ENCODE measurements around the gene C1QTNF6. TPM values are rescaled to one million over a fixed set of nuclear protein-coding genes. Genes with fewer than 3 reads are reported as not detected.

The C1QTNF6 gene
- total RNA-seq, 1 experiment from 2014 or later: 1.7 TPM

- Histone ChIP-seq H3K9me2 (replicated peaks; ENCODE audit: insufficient read depth, low read length) (no peaks in the 10 kb centered on the region), H3K9me3 (ENCODE audit: low read length) (no peaks in the 10 kb centered on the region), H3K79me2 (ENCODE audit: low read length) (no peaks in the 10 kb centered on the region), H3K36me3 (ENCODE audit: insufficient read depth, low read length) (no peaks in the 10 kb centered on the region), H2AFZ (ENCODE audit: low read length) (no peak overlapping the region), H3K27me3 (ENCODE audit: low read length) (no peaks in the 10 kb centered on the region), H4K20me1 (ENCODE audit: insufficient read depth, low read depth, low read length) (no peaks in the 10 kb centered on the region), H3K4me3 (ENCODE audit: low read length) (no peak overlapping the region), H3K4me1 (ENCODE audit: low read length) (no peaks in the 10 kb centered on the region), H3K9ac (ENCODE audit: low read length) (no peak overlapping the region), H3K4me2 (ENCODE audit: low read depth, low read length, poor library complexity, severe bottlenecking) (no peak overlapping the region), H3K27ac (ENCODE audit: low read length) (no peak overlapping the region)
- DNase-seq: no peak
Observed at GRCh38 chr22:37184816-37185541, 3.1 kb downstream of the C1QTNF6 start.

- no peaks in the 10 kb centered on the region for H3K79me2 ChIP-seq (ENCODE audit: low read length)
- H3K9ac ChIP-seq (ENCODE audit: low read length): no peak overlapping the region
- H3K36me3 ChIP-seq (ENCODE audit: insufficient read depth, low read length): no peaks in the 10 kb centered on the region
- H3K4me2 ChIP-seq (ENCODE audit: low read depth, low read length, poor library complexity, severe bottlenecking): no peak overlapping the region
- no peaks in the 10 kb centered on the region for H3K27me3 ChIP-seq (ENCODE audit: low read length)
- H3K9me2 ChIP-seq (replicated peaks; ENCODE audit: insufficient read depth, low read length): no peaks in the 10 kb centered on the region
- H3K4me3 ChIP-seq (ENCODE audit: low read length): no peak overlapping the region
- no peak overlapping the region for H3K27ac ChIP-seq (ENCODE audit: low read length)
- H2AFZ ChIP-seq (ENCODE audit: low read length): no peak overlapping the region
- H3K9me3 ChIP-seq (ENCODE audit: low read length): no peaks in the 10 kb centered on the region
- DNase-seq: no peak
- H4K20me1 ChIP-seq (ENCODE audit: insufficient read depth, low read depth, low read length): no peaks in the 10 kb centered on the region
- H3K4me1 ChIP-seq (ENCODE audit: low read length): no peaks in the 10 kb centered on the region
Observed at GRCh38 chr22:37184380-37184755, 3.7 kb downstream of the C1QTNF6 start.

GRCh38 chr22:37183432-37184379, 4.3 kb downstream of the C1QTNF6 start:
- H3K4me3 ChIP-seq (ENCODE audit: low read length): no peak overlapping the region
- no peak overlapping the region for H3K9ac ChIP-seq (ENCODE audit: low read length)
- H2AFZ ChIP-seq (ENCODE audit: low read length): no peak overlapping the region
- no peak overlapping the region for H3K4me2 ChIP-seq (ENCODE audit: low read depth, low read length, poor library complexity, severe bottlenecking)
- H3K27ac ChIP-seq (ENCODE audit: low read length): no peak overlapping the region
- no peaks in the 10 kb centered on the region for H3K79me2 ChIP-seq (ENCODE audit: low read length)
- no peaks in the 10 kb centered on the region for H3K27me3 ChIP-seq (ENCODE audit: low read length)
- no peaks in the 10 kb centered on the region for H3K36me3 ChIP-seq (ENCODE audit: insufficient read depth, low read length)
- no peaks in the 10 kb centered on the region for H3K4me1 ChIP-seq (ENCODE audit: low read length)
- no peak for DNase-seq
- H3K9me3 ChIP-seq (ENCODE audit: low read length): no peaks in the 10 kb centered on the region
- no peaks in the 10 kb centered on the region for H3K9me2 ChIP-seq (replicated peaks; ENCODE audit: insufficient read depth, low read length)
- no peaks in the 10 kb centered on the region for H4K20me1 ChIP-seq (ENCODE audit: insufficient read depth, low read depth, low read length)

- H2AFZ ChIP-seq (ENCODE audit: low read length): no peak overlapping the region
- H3K36me3 ChIP-seq (ENCODE audit: insufficient read depth, low read length): no peaks in the 10 kb centered on the region
- no peaks in the 10 kb centered on the region for H4K20me1 ChIP-seq (ENCODE audit: insufficient read depth, low read depth, low read length)
- H3K4me2 ChIP-seq (ENCODE audit: low read depth, low read length, poor library complexity, severe bottlenecking): no peak overlapping the region
- DNase-seq: no peak
- H3K79me2 ChIP-seq (ENCODE audit: low read length): no peaks in the 10 kb centered on the region
- no peak overlapping the region for H3K9ac ChIP-seq (ENCODE audit: low read length)
- H3K9me3 ChIP-seq (ENCODE audit: low read length): no peaks in the 10 kb centered on the region
- no peak overlapping the region for H3K4me3 ChIP-seq (ENCODE audit: low read length)
- no peak overlapping the region for H3K27ac ChIP-seq (ENCODE audit: low read length)
- H3K27me3 ChIP-seq (ENCODE audit: low read length): no peaks in the 10 kb centered on the region
- H3K4me1 ChIP-seq (ENCODE audit: low read length): no peaks in the 10 kb centered on the region
- no peaks in the 10 kb centered on the region for H3K9me2 ChIP-seq (replicated peaks; ENCODE audit: insufficient read depth, low read length)
Observed at GRCh38 chr22:37182949-37183245, 5.2 kb downstream of the C1QTNF6 start.

- Histone ChIP-seq H3K9ac (ENCODE audit: low read length) (no peak overlapping the region), H3K79me2 (ENCODE audit: low read length) (no peaks in the 10 kb centered on the region), H3K9me3 (ENCODE audit: low read length) (no peaks in the 10 kb centered on the region), H3K9me2 (replicated peaks; ENCODE audit: insufficient read depth, low read length) (no peaks in the 10 kb centered on the region), H3K4me3 (ENCODE audit: low read length) (no peak overlapping the region), H4K20me1 (ENCODE audit: insufficient read depth, low read depth, low read length) (no peaks in the 10 kb centered on the region), H3K4me1 (ENCODE audit: low read length) (no peaks in the 10 kb centered on the region), H3K36me3 (ENCODE audit: insufficient read depth, low read length) (no peaks in the 10 kb centered on the region), H2AFZ (ENCODE audit: low read length) (no peak overlapping the region), H3K4me2 (ENCODE audit: low read depth, low read length, poor library complexity, severe bottlenecking) (no peak overlapping the region), H3K27me3 (ENCODE audit: low read length) (no peaks in the 10 kb centered on the region), H3K27ac (ENCODE audit: low read length) (no peak overlapping the region)
- no peak for DNase-seq
Observed at GRCh38 chr22:37182101-37182948, 5.7 kb downstream of the C1QTNF6 start.

- Histone ChIP-seq H3K4me1 (ENCODE audit: low read length) (peaks cover 4% of the 10 kb centered on the region; the same call in 1 of the 2 replicates), H3K27ac (ENCODE audit: low read length) (no peak overlapping the region), H3K4me3 (ENCODE audit: low read length) (no peak overlapping the region), H3K4me2 (ENCODE audit: low read depth, low read length, poor library complexity, severe bottlenecking) (no peak overlapping the region), H3K27me3 (ENCODE audit: low read length) (no peaks in the 10 kb centered on the region), H2AFZ (ENCODE audit: low read length) (no peak overlapping the region), H3K79me2 (ENCODE audit: low read length) (no peaks in the 10 kb centered on the region), H3K9me3 (ENCODE audit: low read length) (no peaks in the 10 kb centered on the region), H3K9me2 (replicated peaks; ENCODE audit: insufficient read depth, low read length) (no peaks in the 10 kb centered on the region), H3K36me3 (ENCODE audit: insufficient read depth, low read length) (no peaks in the 10 kb centered on the region), H4K20me1 (ENCODE audit: insufficient read depth, low read depth, low read length) (no peaks in the 10 kb centered on the region), H3K9ac (ENCODE audit: low read length) (no peak overlapping the region)
- DNase-seq: no peak
Observed at GRCh38 chr22:37181681-37182080, 6.4 kb downstream of the C1QTNF6 start.

- Histone ChIP-seq H3K9me2 (replicated peaks; ENCODE audit: insufficient read depth, low read length) (no peaks in the 10 kb centered on the region), H3K4me3 (ENCODE audit: low read length) (no peak overlapping the region), H3K4me1 (ENCODE audit: low read length) (peaks cover 5% of the 10 kb centered on the region; the same call in 1 of the 2 replicates), H3K79me2 (ENCODE audit: low read length) (no peaks in the 10 kb centered on the region), H4K20me1 (ENCODE audit: insufficient read depth, low read depth, low read length) (no peaks in the 10 kb centered on the region), H3K9me3 (ENCODE audit: low read length) (no peaks in the 10 kb centered on the region), H3K27me3 (ENCODE audit: low read length) (no peaks in the 10 kb centered on the region), H3K4me2 (ENCODE audit: low read depth, low read length, poor library complexity, severe bottlenecking) (no peak overlapping the region), H3K36me3 (ENCODE audit: insufficient read depth, low read length) (no peaks in the 10 kb centered on the region), H2AFZ (ENCODE audit: low read length) (no peak overlapping the region), H3K9ac (ENCODE audit: low read length) (no peak overlapping the region), H3K27ac (ENCODE audit: low read length) (no peak overlapping the region)
- DNase-seq: no peak
Observed at GRCh38 chr22:37180531-37181231, 7.4 kb downstream of the C1QTNF6 start.

Data from Karpas-422 (cell line).